HepG2 (cell line): ENCODE data around the gene C1QTNF6. TPM values are rescaled to one million over a fixed set of nuclear protein-coding genes. Genes with fewer than 3 reads are reported as not detected.

ENCODE experiments used
- ATAC-seq: fragments of 200-7000 bp; cut with Tn5 transposase; 3 replicates; pipeline ENCODE4 v1.9.1; 2020; ENCODE audit warnings: mild to moderate bottlenecking, moderate library complexity
- BruUV-seq: library from RNA; stranded (reverse); fragments of 400-500 nt; replicated peaks from 2 replicates; lab custom pipeline; 2021; lab: Mats Ljungman, UMichigan
- CTCF ChIA-PET: fragments of 300-600 bp; formaldehyde crosslinking; extraction: SDS; loops from one replicate; lab custom pipeline; 2021; ENCODE audit warnings: low total read pairs, inconsistent platforms, low intra/inter-chr PET ratio; lab: Yijun Ruan, JAX
- POLR2A ChIA-PET: fragments of 350-600 bp; sonication (Branson Sonifier 250); formaldehyde crosslinking; loops from one replicate; lab custom pipeline; 2020; ENCODE audit warnings: antibody characterized with exemption, inconsistent platforms; lab: Yijun Ruan, JAX
- DNase-seq: peaks from one replicate; pipeline ENCODE4 v3.0.0-alpha.2; 2015; ENCODE audit warnings: low spot score
- FAIRE-seq: peaks from 3 replicates; lab custom pipeline; 2011; peaks lifted over from hg19 to GRCh38; lab: Jason Lieb, UNC
- H2AFZ ChIP-seq: one replicate; pipeline ENCODE4 v1.6.1; 2011; ENCODE audit warnings: low read length, inconsistent platforms
- H3K27ac ChIP-seq: fragments of 300-600 bp; 3 replicates; pipeline ENCODE4 v1.8.0; 2011; ENCODE audit warnings: mixed run types, mild to moderate bottlenecking, mixed read lengths, low read length, inconsistent platforms; ENCODE audit not compliant: insufficient read depth; ENCODE audit errors: extremely low read length
- H3K27me3 ChIP-seq, 2 experiments: fragments of 200-600 bp in 1 of 2; 2 replicates in 1 of 2; 3 replicates in 1 of 2; pipeline versions ENCODE4 v1.6.0 to v1.8.0; 2011; ENCODE audit warnings: low read length in 2 of 2, mild to moderate bottlenecking in 2 of 2, moderate library complexity in 2 of 2, inconsistent platforms in 1 of 2; ENCODE audit not compliant: insufficient read depth in 2 of 2, control insufficient read depth in 1 of 2
- H3K36me3 ChIP-seq, 2 experiments: fragments of 200-600 bp in 1 of 2; replicated peaks in 1 of 2; 2 replicates in 1 of 2; 3 replicates in 1 of 2; pipeline versions ENCODE4 v1.5.1 to v1.8.0; 2011; ENCODE audit warnings: low read length in 2 of 2, inconsistent platforms in 1 of 2; ENCODE audit not compliant: insufficient read depth in 2 of 2, control insufficient read depth in 1 of 2
- H3K4me1 ChIP-seq: 2 replicates; pipeline ENCODE4 v1.5.1; 2012; ENCODE audit warnings: low read length, inconsistent platforms; ENCODE audit not compliant: insufficient read depth
- H3K4me2 ChIP-seq: 2 replicates; pipeline ENCODE4 v1.6.0; 2011; ENCODE audit warnings: low read depth, low read length, inconsistent platforms
- H3K4me3 ChIP-seq, 3 experiments: fragments of 200-600 bp in 1 of 3; sonication (generic), shearing (Covaris generic) in 1 of 3; replicated peaks in 1 of 3; 2 replicates each; pipeline ENCODE4 v1.5.1; 2011 to 2016; ENCODE audit warnings: low read length in 3 of 3, inconsistent platforms in 2 of 3, low read depth in 2 of 3, mild to moderate bottlenecking in 2 of 3, control low read depth in 1 of 3, mixed read lengths in 1 of 3; ENCODE audit not compliant: insufficient read depth in 1 of 3
- H3K79me2 ChIP-seq: one replicate; pipeline ENCODE4 v1.6.1; 2011; ENCODE audit warnings: low read length, inconsistent platforms; ENCODE audit not compliant: insufficient read depth
- H3K9ac ChIP-seq: 2 replicates; pipeline ENCODE4 v1.6.0; 2011; ENCODE audit warnings: mild to moderate bottlenecking, low read depth, low read length, inconsistent platforms; ENCODE audit not compliant: insufficient read depth
- H3K9me3 ChIP-seq: 2 replicates; pipeline ENCODE4 v1.5.1; 2012; ENCODE audit warnings: mild to moderate bottlenecking, low read length
- H4K20me1 ChIP-seq: 2 replicates; pipeline ENCODE4 v1.6.0; 2011; ENCODE audit warnings: inconsistent platforms, mild to moderate bottlenecking, low read length, moderate library complexity; ENCODE audit not compliant: insufficient read depth
- ISX ChIP-seq: sonication (generic); formaldehyde crosslinking; conservative IDR thresholded peaks from 2 replicates; pipeline ENCODE4 v1.5.0; 2020; ENCODE audit warnings: missing genetic modification reagents
- KDM6A ChIP-seq: IDR thresholded peaks from 2 replicates; pipeline ENCODE4 v1.6.1; 2016; ENCODE audit warnings: low read depth
- SYNCRIP ChIP-seq: fragments of 200-400 bp; formaldehyde crosslinking; IDR thresholded peaks from 2 replicates; pipeline ENCODE4 v1.6.1; 2018; ENCODE audit warnings: mild to moderate bottlenecking, low read depth, low read length; ENCODE audit not compliant: insufficient read depth
- TBX3 ChIP-seq: fragments of 450-650 bp; IDR thresholded peaks from 2 replicates; pipeline ENCODE4 v1.6.1; 2017; ENCODE audit warnings: antibody characterized with exemption, mild to moderate bottlenecking, inconsistent platforms, borderline replicate concordance
- ZBTB20 ChIP-seq: sonication (generic); formaldehyde crosslinking; IDR thresholded peaks from 2 replicates; pipeline ENCODE4 v1.8.1; 2023; ENCODE audit warnings: missing genetic modification reagents, low read depth, mild to moderate bottlenecking, borderline replicate concordance
- ZNF343 ChIP-seq: sonication (generic); formaldehyde crosslinking; IDR thresholded peaks from 2 replicates; pipeline ENCODE4 v1.4.0; 2020; ENCODE audit warnings: mild to moderate bottlenecking, missing genetic modification reagents
- ZNF564 ChIP-seq: sonication (generic); formaldehyde crosslinking; IDR thresholded peaks from 2 replicates; pipeline ENCODE4 v1.8.1; 2023; ENCODE audit warnings: mild to moderate bottlenecking, missing genetic modification reagents
- ZNF589 ChIP-seq: sonication (generic); formaldehyde crosslinking; conservative IDR thresholded peaks from 2 replicates; pipeline ENCODE4 v1.8.0; 2022; ENCODE audit warnings: mild to moderate bottlenecking, moderate library complexity, missing genetic modification reagents
- ZNF747 ChIP-seq: sonication (generic); formaldehyde crosslinking; IDR thresholded peaks from 2 replicates; pipeline ENCODE4 v1.8.1; 2023; ENCODE audit warnings: missing genetic modification reagents, mild to moderate bottlenecking, borderline replicate concordance
- WGBS: methylation state at CpG from one replicate; pipeline ENCODE4 v1.1.6; 2017; ENCODE audit warnings: low lambda C conversion rate; 5-methylcytosine and 5-hydroxymethylcytosine counted together
- in situ Hi-C: cut with HindIII; loops from 2 replicates; pipeline ENCODE4 v1.10.0; 2017; ENCODE audit warnings: low pct_unique_long_range_greater_than_20kb; ENCODE audit not compliant: extremely low pct_ligation_motif_present
- intact Hi-C: fragments of 100-400 bp; cut with micrococcal nuclease; formaldehyde crosslinking; loops from one replicate; pipeline ENCODE4 v1.10.0; 2022; ENCODE audit not compliant: unreplicated experiment
- polyA plus RNA-seq, 8 experiments: library from polyadenylated mRNA; depleted of rRNA in 3 of 8; stranded (reverse) in 7 of 8; unstranded in 1 of 8; fragments of >200 nt; fragmentation: Illumina TruSeq in 4 of 8; extraction: Trizol in 4 of 8; gene quantifications; 2 replicates each; pipeline versions ENCODE4 v1.2.1 to v1.2.3, GENCODE V29; 2011 to 2016; ENCODE audit warnings: low read depth in 4 of 8, missing spikeins in 1 of 8, mixed read lengths in 1 of 8; ENCODE audit not compliant: insufficient read depth in 1 of 8
- total RNA-seq, 5 experiments: library from RNA; depleted of rRNA; stranded (reverse); fragments of >200 nt; fragmentation: Illumina TruSeq; extraction: Trizol; gene quantifications; 2 replicates each; pipeline ENCODE4 v1.2.3, GENCODE V29; 2016; ENCODE audit warnings: low read depth in 1 of 5

Gene C1QTNF6
- total and polyA plus RNA-seq, 2 of the 13 experiments (the other 11 are each of a cell fraction or from before 2014, with no cell fraction given), result 2.7 to 6.9 TPM

DNA sequence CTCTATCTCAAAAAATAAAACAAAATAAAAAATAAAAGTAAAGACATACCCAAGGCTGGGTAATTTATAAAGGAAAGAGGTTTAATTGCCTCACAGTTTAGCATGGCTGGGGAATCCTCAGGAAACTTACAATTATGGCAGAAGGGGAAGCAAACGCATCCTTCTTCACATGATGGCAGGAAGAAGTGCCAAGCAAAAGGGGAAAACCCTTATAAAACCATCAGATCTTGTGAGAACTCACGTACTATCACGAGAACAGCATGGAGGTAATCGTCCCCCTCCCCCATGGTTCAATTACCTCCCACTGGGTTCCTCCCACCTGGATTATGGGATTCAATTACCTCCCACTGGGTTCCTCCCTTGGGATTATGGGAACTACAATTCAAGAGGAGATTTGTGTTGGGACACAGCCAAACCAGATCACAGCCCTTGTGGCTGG, 32.5 kb upstream of the C1QTNF6 start:
- H3K4me3 ChIP-seq, result no peak overlapping the region
- no peak for TF ChIP-seq ZNF747
- no peak for TF ChIP-seq ZNF564 (CRISPR knock-in tag)
- no peak for TF ChIP-seq ZNF589 (CRISPR knock-in tag)
- TF ChIP-seq ISX, result no peak
- TF ChIP-seq KDM6A (CRISPR knock-in tag), result no peak
- TF ChIP-seq ZNF343 (CRISPR knock-in tag), result no peak
- H3K27me3 ChIP-seq, result peaks cover 0 to 17% of the 10 kb centered on the region in 2 experiments; a peak in 2 of 5 replicates
- no peaks in the 10 kb centered on the region for H3K4me1 ChIP-seq
- FAIRE-seq, result no peak
- 47% methylated on average over 4 of the region's 4 CpGs for WGBS
- no peaks in the 10 kb centered on the region for H3K79me2 ChIP-seq
- POLR2A ChIA-PET, result no interaction called here
- in situ Hi-C loops, result no loop called here
- ATAC-seq, result no peak
- CTCF ChIA-PET, result no interaction called here
- intact Hi-C loops, result no loop called here
- no peak overlapping the region for H2AFZ ChIP-seq
- H3K36me3 ChIP-seq, result no peaks in the 10 kb centered on the region
- no peak for DNase-seq
- no TSS peak for BruUV-seq
- H3K27ac ChIP-seq, result no peak overlapping the region
- H3K9ac ChIP-seq, result no peak overlapping the region
- no peaks in the 10 kb centered on the region for H4K20me1 ChIP-seq
- no peak overlapping the region for H3K4me2 ChIP-seq
- H3K9me3 ChIP-seq, result no peaks in the 10 kb centered on the region

DNA sequence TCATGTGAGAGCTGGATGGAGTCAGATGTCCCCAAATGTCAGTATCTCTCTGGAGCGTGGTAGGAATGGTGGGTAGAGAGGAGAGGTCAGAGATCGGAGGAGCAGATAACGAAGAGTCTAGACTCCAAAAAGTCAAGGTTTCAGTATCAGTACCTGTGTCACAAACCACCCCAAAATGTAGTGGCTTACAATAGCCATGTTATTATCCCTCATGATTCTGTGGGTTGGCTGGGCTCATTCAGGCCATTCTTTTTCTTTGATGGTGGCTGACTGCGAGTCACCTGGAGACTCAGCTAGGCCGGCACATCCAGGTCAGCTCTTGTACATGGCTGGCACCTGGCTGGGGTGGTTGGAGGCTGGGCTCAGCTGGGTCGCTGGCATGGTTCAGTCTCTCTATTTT, 31.5 kb upstream of the C1QTNF6 start:
- ChIA-PET CTCF (no interaction called here), POLR2A (no interaction called here)
- H3K9ac ChIP-seq, result no peak overlapping the region
- no peaks in the 10 kb centered on the region for H3K79me2 ChIP-seq
- no peak overlapping the region for H2AFZ ChIP-seq
- BruUV-seq, result no TSS peak
- DNase-seq (no peak), ATAC-seq (no peak), FAIRE-seq (no peak)
- intact Hi-C loops, result no loop called here
- in situ Hi-C loops, result no loop called here
- H3K9me3 ChIP-seq, result no peaks in the 10 kb centered on the region
- H3K4me1 ChIP-seq, result no peaks in the 10 kb centered on the region
- H4K20me1 ChIP-seq, result no peaks in the 10 kb centered on the region
- H3K27me3 ChIP-seq, result peaks cover 0 to 16% of the 10 kb centered on the region in 2 experiments; a peak in 2 of 5 replicates
- no peaks in the 10 kb centered on the region for H3K36me3 ChIP-seq
- no peak for TF ChIP-seq SYNCRIP
- no peak for TF ChIP-seq ZBTB20 (CRISPR knock-in tag)
- TF ChIP-seq TBX3, result no peak
- H3K4me2 ChIP-seq, result no peak overlapping the region
- H3K27ac ChIP-seq, result no peak overlapping the region
- WGBS, result 37% methylated on average over 4 of the region's 6 CpGs
- no peak overlapping the region for H3K4me3 ChIP-seq
